ENCODE measurements around the gene WSCD1. TPM values are rescaled to one million over a fixed set of nuclear protein-coding genes. Genes with fewer than 3 reads are reported as not detected.

The WSCD1 gene
- total and polyA plus RNA-seq, 2 donors (not counting 3 experiments of a cell fraction or from before 2014, with no cell fraction given) = 21.5 to 49.4 TPM

- no peak overlapping the region for H3K9ac ChIP-seq (replicated peaks; ENCODE audit: extremely low read depth, insufficient read depth, low read length)
- FAIRE-seq = no peak
- H4K20me1 ChIP-seq (replicated peaks; ENCODE audit: control insufficient read depth, extremely low read depth, insufficient read depth, low read length) = no peaks in the 10 kb centered on the region
- dilution Hi-C loops (cut with MboI; ENCODE audit: extremely low pct_ligation_motif_present, low sequenced_read_pairs) (no loop called here), intact Hi-C loops (cut with micrococcal nuclease) (no loop called here)
- peaks cover 0 to 2% of the 10 kb centered on the region in 2 experiments for H3K36me3 ChIP-seq (ENCODE audit: control insufficient read depth in 2 of 2, extremely low read depth in 1 of 2, insufficient read depth in 2 of 2, low read length in 2 of 2)
- no peaks in the 10 kb centered on the region for H3K4me1 ChIP-seq (ENCODE audit: control insufficient read depth, extremely low read depth, insufficient read depth, low read length)
- BruUV-seq (replicated peaks) = no TSS peak
- no peaks in the 10 kb centered on the region for H3K9me1 ChIP-seq (replicated peaks; ENCODE audit: control insufficient read depth, extremely low read depth, insufficient read depth, low read length)
- no peak overlapping the region for H3K4me2 ChIP-seq (ENCODE audit: insufficient read depth, low read length)
- CTCF ChIA-PET = interaction anchor here (1.0 to 1.8 kb wide), 3 partner anchors 19 to 66 kb away, joined by 3 to 4 read pairs (median 4); no protein-coding TSS in a partner anchor
- no peak for DNase-seq (ENCODE audit: low read depth, low spot score)
- no peaks in the 10 kb centered on the region for H3K9me3 ChIP-seq (replicated peaks; ENCODE audit: control insufficient read depth, insufficient read depth, low read length)
- POLR2A ChIA-PET = no interaction called here
- no peak overlapping the region for H3K4me3 ChIP-seq (replicated peaks in 1 of 3; ENCODE audit: insufficient read depth in 1 of 3, low read depth in 1 of 3, low read length in 3 of 3)
- no peak overlapping the region for H3K27ac ChIP-seq (ENCODE audit: insufficient read depth, low read depth, low read length)
- H3K27me3 ChIP-seq (ENCODE audit: control insufficient read depth in 2 of 2, insufficient read depth in 2 of 2, low read length in 2 of 2) = no peaks in the 10 kb centered on the region
- H2AFZ ChIP-seq (ENCODE audit: low read depth, low read length) = no peak overlapping the region
- no peak for TF ChIP-seq MYC (IDR thresholded peaks at IDR 0.05; ENCODE audit: low read depth, low read length)
- no peak for TF ChIP-seq POLR2A (IDR thresholded peaks at IDR 0.05; ENCODE audit: low read depth, low read length)
- no peak for TF ChIP-seq JUN (IDR thresholded peaks at IDR 0.05; ENCODE audit: borderline replicate concordance, insufficient read depth, insufficient read length, low read depth)
- TF ChIP-seq FOS (IDR thresholded peaks at IDR 0.05; ENCODE audit: borderline replicate concordance, insufficient read depth, low read length) = no peak
- TF ChIP-seq POLR2AphosphoS5 (IDR thresholded peaks at IDR 0.05; ENCODE audit: insufficient read depth, low read depth, low read length) = no peak
- no peak for TF ChIP-seq EZH2 (IDR thresholded peaks at IDR 0.05; ENCODE audit: borderline replicate concordance, low read depth, low read length, severe bottlenecking)
- TF ChIP-seq GATA2 (IDR thresholded peaks at IDR 0.05; ENCODE audit: insufficient read depth, insufficient read length, low read depth, low read length) = no peak
- no peak for TF ChIP-seq MAX (IDR thresholded peaks at IDR 0.05; ENCODE audit: insufficient read depth, insufficient read length)
- TF ChIP-seq, protein P1, sequence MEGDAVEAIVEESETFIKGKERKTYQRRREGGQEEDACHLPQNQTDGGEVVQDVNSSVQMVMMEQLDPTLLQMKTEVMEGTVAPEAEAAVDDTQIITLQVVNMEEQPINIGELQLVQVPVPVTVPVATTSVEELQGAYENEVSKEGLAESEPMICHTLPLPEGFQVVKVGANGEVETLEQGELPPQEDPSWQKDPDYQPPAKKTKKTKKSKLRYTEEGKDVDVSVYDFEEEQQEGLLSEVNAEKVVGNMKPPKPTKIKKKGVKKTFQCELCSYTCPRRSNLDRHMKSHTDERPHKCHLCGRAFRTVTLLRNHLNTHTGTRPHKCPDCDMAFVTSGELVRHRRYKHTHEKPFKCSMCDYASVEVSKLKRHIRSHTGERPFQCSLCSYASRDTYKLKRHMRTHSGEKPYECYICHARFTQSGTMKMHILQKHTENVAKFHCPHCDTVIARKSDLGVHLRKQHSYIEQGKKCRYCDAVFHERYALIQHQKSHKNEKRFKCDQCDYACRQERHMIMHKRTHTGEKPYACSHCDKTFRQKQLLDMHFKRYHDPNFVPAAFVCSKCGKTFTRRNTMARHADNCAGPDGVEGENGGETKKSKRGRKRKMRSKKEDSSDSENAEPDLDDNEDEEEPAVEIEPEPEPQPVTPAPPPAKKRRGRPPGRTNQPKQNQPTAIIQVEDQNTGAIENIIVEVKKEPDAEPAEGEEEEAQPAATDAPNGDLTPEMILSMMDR (IDR thresholded peaks at IDR 0.05; ENCODE audit: extremely low read depth in 1 of 2, insufficient read depth in 1 of 2, low read depth in 1 of 2, low read length in 2 of 2) = no peak
- no peaks in the 10 kb centered on the region for H3K79me2 ChIP-seq (ENCODE audit: control insufficient read depth, insufficient read depth, low read length)
Observed at GRCh38 chr17:6124856-6125255, 54.7 kb downstream of the WSCD1 start.

Measured in endothelial cell of umbilical vein (primary cell).